ENCODE measurements around the gene DCBLD1.

DCBLD1 gene

DNA sequence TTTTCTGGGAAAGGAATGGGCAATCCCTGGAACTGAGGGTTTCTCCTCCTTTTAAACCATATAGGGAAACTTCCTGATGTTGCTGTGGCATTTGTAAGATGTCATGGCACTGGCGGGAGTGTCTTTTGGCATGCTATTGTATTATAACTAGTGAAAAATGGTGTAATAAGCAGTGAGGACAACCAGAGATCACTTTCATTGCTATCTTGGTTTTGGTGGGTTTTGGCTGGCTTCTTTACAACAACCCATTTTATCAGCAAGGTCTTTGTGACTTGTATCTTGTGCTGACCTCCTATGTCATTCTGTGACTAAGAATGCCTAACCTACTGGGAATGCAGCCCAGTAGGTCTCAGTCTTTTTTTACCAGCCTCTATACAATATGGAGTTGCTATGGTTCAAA is 9.1 kb upstream of the DCBLD1 start:
- no peak for DNase-seq

DNA sequence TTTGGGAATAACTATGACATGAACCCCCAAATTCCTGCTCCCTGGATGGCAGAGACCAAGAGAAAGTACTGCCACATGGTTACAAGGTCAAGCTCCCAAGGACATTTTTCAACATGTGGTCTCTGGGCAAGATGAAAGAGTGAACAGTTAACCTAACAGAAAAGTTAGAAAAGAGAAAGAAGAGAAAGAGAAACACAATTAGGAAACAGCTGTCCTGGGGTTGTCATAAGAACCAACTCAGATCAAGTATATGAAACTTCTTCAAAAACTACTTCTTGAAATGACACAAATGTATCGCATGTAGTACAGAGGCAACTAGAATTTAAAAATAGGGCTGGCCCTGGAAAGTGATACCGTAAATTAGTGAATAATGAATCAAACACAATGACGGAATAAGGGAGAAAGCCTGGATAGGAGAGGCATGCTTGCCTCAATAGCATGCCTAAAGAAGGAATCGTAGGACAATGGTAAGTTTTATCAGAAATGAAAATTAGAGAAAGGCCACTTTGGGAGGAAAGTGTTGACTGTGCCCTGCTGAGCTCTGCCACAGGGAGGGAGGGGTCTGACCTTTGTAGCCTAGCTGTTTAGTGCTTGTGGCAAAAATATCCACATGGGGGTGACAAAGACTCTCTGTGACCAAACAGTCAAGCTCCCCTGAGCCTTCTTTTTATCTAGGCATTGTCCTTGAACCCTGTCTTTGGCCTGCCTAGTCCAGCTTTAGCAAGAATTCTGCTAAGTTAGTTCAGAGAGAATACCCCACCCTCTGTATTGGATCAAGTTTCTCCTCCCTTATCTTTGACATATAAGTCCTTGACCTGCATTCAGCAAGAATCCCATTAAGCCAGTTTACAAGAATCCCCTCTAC is 4.3 kb upstream of the DCBLD1 start:
- DNase-seq: no peak

DNA sequence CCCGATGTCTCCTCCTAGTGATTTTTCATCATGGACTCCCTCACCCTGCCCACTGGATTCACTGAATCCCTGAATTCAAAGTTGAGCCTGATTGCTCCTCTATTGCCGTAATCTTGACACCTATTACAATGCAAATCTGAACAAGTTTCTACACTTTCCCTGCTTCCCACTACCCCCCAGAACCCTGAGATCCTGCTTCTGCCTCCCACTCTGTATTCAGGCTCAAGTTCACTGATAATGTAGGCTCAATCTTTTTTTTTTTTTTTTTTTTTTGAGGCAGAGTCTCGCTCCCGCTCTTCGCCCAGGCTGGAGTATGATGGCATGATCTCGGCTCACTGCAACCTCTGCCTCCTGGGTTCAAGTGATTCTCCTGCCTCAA is 3.6 kb upstream of the DCBLD1 start:
- no peak for DNase-seq

DNA sequence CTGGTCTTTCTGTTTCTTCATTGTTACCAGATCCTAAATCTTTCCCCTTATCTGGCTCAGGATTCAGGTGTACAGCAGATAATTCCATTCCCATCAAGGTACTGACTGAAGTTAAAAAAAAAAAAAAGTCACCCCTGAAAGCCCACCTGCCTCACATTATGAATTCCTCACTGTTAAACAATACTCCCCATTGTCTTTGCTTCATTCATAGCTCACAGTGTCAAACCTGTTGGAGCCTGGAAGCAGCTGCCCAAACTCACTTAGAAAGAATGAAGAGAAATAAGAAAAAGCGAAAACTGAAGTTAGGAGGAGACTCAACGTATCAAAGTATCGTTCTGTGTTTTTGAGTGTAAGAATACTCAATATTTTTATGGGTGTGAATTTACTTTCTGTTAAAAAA is 1.8 kb upstream of the DCBLD1 start:
- no peak for DNase-seq

DNA sequence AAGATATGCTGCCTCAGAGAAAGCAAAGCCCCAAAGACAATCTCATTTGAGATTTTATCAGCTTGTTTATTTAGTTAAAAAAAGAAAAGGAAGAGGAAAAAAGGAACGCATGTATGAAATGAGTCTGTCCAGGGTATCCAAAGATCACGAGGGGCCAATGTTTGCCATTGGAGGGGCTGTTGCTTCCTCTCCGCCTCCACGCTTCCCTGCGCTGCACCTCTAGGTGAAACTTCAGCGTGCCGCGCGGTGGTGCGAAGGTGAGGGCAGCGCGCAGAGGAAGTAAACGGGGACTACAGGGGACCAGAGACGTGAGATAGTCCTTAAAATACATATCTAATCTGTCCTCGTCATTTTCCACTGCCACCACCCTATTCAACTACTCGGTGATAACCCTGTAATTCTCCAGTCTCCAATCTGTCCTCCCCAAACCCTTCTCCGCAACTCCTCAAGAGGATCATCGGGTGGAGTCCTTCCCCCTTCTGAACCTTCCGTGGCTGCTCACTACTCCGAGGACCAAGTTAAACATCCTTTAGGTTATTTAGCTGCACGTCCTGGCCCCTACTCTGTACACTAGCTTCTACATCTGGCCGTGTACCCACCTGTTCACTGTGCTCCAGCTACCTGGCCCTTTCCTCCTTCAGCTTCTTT is 1.1 kb upstream of the DCBLD1 start:
- DNase-seq: no peak

DNA sequence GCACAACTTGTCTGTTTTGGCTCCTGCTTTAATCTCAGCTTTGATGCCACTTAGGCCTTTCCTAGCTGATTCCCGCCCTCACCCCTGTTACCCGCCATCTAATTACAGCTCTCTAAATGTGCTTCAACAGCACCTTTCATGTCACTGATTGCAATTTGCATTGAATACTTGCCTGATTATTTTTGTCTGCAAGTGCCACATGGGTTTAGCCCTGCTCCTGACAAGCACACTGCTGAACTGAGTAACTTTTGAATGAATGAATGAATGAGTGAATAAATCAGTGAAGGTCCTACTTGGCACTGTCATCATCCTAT is 591 bp upstream of the DCBLD1 start:
- no peak for DNase-seq

DNA sequence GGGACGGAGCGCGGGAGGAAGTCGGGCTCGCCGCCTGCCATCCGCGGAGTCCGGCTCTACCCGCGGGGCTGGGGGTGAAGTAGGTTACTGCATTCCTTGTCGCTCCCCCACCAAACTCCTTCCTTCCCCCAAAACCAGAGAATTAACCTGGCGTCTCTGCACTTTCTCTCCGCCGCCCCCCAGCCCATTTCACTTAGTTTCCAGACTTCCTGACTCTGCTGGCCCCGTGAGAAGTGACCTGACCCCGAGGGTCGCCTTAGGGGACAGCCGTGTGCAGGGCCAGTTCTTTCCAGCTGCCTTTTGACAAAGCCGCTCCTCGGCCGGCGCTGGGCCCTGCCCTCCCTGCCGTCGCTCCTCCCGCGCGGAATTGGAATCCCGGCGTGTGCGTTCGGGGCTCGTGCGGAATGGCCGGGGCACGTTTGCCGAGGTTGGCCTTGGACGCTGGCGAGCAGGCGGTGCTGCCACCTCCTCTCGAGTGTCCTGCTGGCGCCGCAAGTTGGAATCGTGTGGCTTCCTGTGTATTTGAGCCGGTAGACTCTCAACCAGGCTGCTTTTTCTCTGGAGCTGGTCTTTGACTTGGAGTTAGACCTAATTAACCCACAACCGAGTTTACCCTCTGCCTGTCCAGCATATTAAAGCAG is 650 bp downstream of the DCBLD1 start:
- DNase-seq: no peak

DNA sequence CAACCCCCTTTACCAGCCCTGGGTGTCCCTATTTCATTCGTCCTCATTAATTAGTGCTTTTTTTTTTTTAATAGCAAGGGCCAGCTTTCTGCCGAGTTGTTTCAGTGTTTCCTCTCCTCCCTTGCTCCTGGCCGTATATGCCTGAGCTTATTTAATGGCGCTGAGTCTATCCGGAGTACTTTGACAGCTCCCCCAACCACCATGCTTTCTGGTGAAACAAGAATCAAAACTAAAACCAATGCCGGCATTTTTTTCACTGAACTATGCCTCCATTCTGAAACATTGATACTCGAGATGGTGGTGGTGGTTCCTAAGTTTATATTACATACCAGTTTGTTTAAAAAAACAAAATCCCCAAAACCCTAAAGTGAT is 1.2 kb downstream of the DCBLD1 start:
- DNase-seq: no peak

DNA sequence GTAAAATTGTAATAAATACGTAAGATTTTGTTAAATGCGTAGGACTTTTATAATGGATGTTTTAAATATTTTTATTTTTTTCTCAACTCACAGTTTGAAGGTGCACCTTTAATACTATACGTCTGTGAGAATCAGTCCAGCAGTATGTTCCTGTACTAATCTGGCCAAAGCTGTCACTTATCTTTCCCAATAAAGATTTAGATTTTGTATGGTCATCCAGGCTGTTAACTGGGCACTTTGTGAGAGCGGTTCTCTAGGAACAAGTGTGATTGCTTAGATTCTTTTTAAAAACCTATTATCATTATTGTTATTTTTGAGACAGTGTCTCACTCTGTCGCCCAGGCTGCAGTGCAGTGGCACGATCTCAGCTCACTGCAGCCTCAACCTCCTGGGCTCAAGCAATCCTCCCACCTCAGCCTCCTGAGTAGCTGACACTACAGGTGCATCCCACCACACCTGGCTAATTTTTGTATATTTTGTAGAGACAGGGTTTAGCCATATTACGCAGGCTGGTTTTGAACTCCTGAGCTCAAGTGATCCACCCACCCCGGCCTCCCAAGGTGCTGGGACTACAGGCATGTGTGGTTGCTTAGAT is 1.7 kb downstream of the DCBLD1 start:
- no peak for DNase-seq

DNA sequence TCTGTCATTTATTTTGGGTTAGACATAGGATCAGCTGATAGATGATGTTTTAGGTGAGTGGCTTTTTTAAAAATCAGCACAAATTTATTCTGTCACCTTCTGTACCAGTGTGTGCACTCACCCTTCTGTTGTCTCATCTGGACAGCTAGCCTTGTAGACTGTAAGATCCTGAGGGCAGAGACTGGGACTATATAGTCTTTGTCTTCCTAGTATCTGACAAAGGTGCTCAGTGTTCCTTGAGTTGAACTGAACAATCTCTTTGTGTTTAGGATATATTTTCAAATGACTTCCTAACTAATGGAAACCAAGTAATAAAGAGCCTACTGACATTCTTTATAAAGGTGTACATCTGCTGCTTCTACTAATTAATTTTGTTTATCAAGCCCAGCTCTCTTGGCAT is 3.0 kb downstream of the DCBLD1 start:
- DNase-seq: no peak

DNA sequence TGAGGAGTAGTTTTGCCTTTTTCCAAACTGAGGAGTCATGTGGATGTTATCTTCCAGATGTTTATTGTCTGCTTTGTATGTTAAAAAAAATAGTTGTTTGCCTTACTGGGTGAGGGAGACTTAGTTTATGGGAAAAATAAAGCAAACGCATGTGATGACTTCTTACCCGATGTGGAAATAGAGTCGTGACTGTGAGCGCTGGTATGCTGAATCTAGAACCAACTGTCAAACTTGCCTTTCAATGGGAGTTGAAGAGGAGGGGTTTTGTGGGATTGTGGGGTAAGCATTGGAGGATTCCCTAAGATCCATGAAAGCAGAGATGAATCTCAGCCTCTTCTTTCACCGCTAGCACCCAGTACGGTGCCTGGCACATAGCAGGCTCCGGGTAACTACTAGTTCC is 5.3 kb downstream of the DCBLD1 start:
- no peak for DNase-seq

DNA sequence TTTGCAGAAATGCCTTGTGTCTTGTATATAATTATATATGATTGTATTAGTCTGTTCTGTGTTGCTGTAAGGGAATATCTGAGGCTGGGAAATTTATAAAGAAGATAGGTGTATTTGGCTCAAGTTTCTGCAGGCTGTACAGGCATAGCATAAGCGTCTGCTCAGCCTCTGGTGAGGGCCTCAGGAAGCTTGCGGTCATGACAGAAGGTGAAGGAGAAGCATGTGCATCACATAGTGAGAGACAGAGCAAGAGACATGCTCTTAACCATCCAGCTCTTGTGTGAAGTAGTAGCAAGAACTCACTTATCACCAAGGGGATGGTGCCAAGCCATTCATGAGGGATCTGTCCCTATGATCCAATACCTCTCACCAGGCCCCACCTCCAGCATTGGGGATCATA is 6.5 kb downstream of the DCBLD1 start:
- DNase-seq: no peak

DNA sequence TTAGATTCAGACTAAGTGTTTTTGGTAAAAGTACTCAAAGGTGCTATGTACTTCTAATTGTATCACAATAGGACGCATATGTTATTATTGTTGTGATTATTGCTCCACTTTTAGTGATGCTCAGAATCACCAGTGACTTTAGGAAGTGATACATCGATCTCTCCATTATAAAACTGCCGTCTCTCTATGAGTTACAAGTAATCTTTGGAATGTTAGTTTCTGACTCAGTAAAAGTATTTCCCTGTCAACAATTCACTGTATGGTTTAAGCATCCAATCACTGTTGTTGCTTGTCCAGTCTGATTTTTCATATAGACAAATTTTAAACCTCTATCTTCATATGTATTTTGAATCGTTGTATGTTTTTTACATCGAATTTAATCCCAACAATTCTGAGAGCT is 9.4 kb downstream of the DCBLD1 start:
- DNase-seq: no peak

DNA sequence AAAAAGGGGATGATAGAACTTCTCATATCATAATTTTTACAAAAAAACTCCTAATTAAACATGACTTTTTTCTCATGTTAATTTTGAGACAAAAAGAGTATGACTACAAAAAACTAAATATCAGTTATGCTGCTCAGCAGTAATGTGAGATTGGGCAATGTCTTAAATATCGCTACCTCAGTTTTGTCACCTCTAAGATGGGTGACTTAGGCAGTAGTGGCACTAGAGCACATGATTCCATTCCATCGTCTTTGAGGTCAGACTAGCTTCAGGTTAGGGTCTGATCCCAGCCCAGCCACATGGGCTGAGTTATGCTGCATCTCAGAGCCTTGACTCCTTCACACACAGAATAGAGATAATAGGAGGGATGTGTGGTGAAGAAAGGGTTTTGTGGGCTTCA is 11.0 kb downstream of the DCBLD1 start:
- DNase-seq: no peak

DNA sequence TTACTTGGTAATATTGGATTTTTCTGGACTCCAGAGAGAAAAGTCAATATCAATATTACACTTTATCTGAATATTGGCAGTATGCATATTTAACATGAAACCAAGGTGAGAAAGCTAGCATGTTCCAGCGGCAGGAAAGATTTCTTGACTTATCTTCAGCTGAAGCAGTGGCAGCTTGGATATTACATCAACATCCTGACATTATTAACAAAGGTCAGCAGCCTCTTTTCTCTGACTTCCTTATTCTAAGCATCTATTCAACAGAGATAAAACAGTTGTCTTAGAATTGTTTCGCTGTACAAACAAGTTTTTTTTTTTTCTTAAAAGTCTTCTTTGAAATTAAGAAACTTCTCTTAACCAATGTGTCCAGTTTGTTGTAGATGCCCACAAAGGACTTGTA is 11.8 kb downstream of the DCBLD1 start:
- no peak for DNase-seq

DNA sequence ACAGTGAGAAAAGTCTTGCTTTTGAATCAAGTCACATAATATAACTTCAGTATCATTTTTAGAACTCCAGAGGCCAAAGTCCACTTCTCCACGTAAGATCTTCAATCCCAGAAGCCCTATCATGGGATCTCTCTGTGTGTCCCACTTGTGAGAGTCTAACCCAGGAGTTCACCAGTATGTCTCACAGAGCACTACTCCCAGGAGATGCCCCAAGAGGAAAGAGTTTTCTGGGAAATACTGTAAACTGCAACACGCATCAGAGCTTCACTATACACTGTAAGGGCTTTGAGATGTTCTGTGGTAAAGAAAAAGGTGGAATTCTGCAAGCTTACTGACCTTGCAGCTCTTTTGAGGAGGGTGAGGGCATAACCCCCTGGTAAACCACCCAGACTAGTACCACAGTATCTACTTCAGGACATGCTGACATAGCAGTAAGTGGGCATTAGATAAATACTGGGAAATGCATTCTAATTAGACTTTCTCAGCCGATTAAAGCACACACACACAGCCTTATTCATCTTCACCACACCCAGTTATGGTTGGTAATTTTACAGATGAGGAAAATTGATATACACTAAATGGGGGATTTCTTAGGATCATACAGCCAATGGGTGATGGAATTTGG is 12.3 kb downstream of the DCBLD1 start:
- DNase-seq: no peak

DNA sequence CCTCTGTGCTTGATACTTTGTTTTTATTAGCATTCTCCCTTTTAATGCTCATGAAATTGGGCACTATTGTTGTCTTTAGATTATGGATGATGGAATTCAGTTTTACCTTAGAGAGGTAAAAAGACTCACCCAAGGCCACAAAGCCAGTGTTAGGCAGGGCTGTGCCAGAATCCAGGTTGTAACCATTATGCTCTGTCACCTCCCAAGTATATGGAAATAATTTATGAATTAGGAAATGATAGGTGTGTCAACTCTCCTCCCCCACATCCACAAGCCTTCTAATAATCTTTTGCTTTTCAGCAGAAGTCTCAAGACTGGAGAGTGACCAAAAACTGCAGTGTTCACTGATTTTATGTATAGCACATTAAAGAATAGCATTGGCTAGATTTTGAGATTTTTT is 13.0 kb downstream of the DCBLD1 start:
- DNase-seq: no peak

DNA sequence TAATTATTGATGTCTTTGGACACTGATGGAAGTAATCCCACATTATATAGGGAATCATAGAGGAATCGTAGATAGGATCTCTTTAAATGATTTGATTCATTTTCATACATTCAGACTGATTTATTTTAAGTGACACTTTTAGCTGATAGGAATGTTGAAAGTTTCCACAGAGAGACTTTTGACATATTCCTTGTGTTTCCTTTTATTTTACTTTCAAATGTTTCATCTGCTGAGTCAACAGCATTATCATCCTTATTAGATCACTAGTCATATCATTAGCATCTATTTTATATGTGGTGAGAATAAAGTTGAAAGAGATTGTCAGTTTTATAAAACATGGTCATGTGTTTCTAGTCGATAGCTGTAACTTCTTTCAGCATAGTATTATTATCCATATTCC is 13.4 kb downstream of the DCBLD1 start:
- no peak for DNase-seq

DNA sequence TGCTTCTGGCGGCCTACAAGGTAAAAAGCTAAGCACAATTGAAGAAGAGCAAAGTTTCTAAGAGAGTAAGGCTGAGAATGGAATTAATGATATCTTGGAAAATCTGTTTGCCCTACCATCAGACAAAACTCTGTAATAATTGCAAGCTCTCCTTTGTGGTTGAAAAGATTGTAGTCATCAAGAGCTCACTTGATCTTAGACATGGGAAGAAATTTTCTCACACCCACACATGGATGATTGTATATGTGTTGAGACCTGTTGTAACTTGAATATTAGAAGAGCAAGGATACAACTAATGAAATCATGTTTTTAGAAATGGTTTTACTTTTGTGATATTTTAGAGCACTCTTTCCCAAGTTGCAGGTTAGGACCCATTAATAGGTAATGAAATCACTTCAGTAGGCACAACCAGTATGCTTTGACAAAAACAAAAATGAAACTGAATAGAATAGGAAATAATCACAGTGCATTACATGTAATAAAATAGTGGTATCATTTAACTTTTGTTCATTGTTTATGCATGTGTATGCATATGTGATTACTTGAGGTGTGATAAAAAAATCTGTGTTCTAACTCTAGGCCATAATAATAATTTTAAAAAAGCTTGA is 14.0 kb downstream of the DCBLD1 start:
- DNase-seq: no peak

DNA sequence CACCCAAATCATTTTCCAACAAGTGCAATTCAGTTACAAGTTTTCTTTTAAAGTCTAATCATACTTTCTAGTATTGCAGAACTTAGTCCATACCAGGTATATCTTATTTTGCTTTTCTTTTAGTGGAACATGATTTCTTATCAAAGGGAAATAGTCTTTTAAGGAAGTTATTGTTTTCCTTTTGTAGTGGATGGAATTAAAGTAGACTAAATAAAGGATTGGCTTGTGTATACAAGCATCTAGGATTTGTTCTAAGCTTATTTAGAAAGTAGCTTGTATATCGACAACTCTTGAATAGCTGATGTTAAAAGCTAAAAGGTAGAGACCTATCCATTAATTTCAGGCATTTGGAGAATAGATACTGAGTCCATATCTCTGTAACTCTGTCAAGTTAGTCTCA is 14.8 kb downstream of the DCBLD1 start:
- no peak for DNase-seq

DNA sequence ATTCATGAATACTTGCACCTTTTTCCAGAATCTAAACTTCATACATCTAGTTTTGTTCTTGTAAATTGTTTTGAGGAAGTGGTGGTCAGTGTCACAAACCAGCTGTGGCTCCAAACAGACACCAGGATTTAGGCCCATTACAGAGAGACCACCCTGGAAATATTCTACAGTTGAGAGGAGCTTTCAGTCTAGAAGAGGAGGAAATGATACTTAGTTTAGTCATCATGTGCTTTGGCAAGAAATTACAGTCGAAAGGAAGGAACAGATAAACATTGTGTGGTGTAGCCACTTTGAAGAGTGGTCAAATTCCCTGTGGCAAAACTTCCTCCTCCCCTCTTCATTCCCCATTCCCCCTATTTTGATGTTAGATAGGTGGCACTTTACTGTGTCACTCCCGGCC is 15.7 kb downstream of the DCBLD1 start:
- DNase-seq: no peak

DNA sequence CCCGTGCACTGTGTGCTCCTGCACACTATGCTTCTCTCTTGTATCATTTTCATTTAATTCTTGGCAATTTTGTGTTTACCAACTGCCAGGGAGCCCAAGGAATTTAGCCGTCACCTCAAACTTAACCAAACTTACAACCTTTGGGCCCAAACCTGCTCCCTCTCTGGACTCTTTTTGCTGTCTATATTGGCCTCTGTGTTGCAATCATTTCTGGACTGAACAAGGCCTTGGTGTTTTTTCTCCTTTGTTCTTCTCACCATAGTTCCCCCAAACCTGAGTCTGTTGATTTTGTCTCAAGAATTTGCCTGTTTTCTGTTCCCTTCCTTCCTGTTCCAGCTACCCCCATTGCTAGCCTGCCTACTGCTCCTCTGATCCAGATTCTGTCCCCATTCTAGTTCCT is 19.2 kb downstream of the DCBLD1 start:
- DNase-seq: no peak

DNA sequence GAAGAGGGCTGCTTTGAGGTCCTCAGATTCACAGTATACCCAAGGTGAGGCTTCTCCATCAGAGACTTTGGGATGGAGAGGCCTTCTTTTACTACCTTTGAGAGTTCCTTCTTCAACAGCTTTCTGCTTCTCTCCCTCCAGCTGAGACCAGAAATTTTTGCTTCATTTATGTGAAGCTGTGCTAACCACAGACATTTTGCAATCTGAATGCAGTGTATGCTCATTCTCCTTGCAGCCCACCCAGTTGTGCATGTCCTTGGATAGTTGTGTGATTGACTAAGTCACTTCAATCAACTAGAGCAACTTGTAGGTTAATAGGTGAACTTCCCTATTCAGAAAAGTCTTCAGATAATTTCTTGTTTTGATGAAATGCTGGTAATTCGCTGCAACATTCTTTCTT is 20.1 kb downstream of the DCBLD1 start:
- no peak for DNase-seq

Measured in NK-92 treated with Interleukin-12 subunit alpha and Interleukin-12 subunit beta, amount 100 ng/mL, for 24 hours (cell line).